IPS-NIHi7 (cell line): ENCODE results near the gene PRKCQ.
"Not testable (repeated sequence)": the region's sequence is repeated elsewhere in the genome, so short reads cannot be mapped to it uniquely, and the experiment has no call there.

Source experiments
- DNase-seq: peaks from one replicate; pipeline ENCODE4 v3.0.0; 2012; ENCODE audit warnings: mixed read lengths; ENCODE audit errors: extremely low spot score

Gene PRKCQ

GRCh38 chr10:6386960-6387359 lies 193.1 kb downstream of the PRKCQ start:
- no peak for DNase-seq

- DNase-seq, result no peak
Observed at GRCh38 chr10:6386346-6386745, 193.7 kb downstream of the PRKCQ start.

- DNase-seq, result no peak
Observed at GRCh38 chr10:6385665-6386064, 194.4 kb downstream of the PRKCQ start.

DNA sequence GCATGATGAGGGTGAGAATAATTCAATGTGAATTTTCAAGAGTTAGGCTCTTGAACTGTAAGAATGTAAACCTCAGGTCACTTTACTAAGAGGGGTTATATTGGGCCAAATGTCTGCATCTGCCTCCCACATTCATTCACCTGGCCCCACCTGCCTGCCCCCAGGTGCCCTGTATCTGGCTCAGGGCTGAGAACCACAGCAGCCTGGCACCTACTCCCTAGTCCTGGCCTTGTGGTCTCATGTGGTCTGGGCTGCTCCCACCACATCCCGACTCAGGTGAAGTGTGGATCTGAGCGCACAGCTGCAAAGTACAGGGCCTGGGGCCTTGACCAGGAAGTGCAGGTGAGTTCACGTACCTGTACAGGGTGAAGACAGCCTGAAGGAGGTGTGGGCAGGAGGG lies 195.2 kb downstream of the PRKCQ start:
- no peak for DNase-seq

- no peak for DNase-seq
Observed at GRCh38 chr10:6384031-6384430, 196.0 kb downstream of the PRKCQ start.

- DNase-seq, result no peak
Observed at GRCh38 chr10:6383096-6383812, 196.8 kb downstream of the PRKCQ start.

DNA sequence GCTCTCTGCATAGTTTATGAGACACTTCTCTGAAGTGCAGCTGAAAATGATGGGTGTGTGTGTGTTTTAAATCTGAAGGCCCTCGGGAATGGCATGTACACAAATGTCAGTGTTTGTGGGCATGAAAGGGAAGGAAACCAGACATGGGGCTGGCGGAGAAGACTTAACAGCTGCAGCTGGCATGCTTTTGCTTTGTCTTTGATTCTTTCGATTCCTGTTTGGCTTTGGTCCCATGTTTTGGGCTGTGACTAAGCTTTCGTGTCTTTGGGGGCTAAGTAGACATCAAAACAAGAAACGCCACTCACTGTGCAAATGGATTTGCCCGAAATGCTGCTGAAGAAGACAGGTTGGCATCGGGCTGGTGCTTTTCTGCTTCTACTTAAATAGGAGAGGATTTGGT lies 198.0 kb downstream of the PRKCQ start:
- no peak for DNase-seq

GRCh38 chr10:6380478-6380877 lies 199.6 kb downstream of the PRKCQ start:
- DNase-seq, result not testable (repeated sequence)

DNA sequence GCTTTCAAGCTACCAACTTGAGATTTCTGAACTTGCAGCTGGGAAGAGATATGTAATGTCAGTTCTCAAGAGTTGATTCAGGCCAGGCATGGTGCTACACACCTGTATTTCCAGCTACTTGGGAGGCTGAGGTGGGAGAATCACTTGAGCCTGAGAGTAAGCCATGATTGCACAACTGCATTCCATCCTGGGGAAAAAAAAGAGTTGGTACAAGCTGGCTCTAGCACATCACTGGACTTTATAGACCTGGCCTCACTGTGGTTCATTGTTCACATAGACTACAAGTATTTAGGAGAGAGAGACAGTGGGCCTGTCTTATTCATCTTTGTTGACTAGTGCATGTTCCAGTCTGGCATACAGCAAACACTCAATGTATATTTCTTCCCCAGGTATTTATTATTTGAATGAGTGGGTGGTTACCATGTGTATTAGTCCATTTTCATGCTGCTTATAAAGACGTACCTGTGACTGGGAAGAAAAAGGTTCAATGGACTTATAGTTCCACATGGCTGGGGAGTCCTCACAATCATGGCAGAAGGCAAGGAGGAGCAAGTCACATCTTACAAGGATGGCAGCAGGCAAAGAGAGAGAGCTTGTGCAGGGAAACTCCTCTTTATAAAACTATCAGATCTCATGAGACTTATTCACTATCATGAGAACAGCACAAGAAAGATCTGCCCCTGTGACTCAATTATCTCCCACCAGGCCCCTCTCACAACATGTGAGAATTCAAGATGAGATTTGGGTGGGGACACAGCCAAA lies 200.9 kb downstream of the PRKCQ start:
- DNase-seq, result no peak
